HG02870 (cell line): ENCODE data around the gene MDH1B.

Experiments used
- ATAC-seq: cut with Tn5 transposase; IDR thresholded peaks from one replicate; pipeline ENCODE4 v1.9.1; 2021; ENCODE audit warnings: mild to moderate bottlenecking, moderate library complexity; ENCODE audit not compliant: unreplicated experiment

MDH1B gene

GRCh38 chr2:206698811-206699210, 66.3 kb downstream of the MDH1B start:
- no peak for ATAC-seq

- no peak for ATAC-seq
Measured at GRCh38 chr2:206696910-206697309, 68.2 kb downstream of the MDH1B start.

- ATAC-seq: no peak
Measured at GRCh38 chr2:206693399-206694137, 71.6 kb downstream of the MDH1B start.

GRCh38 chr2:206692971-206693370, 72.2 kb downstream of the MDH1B start:
- ATAC-seq: no peak

GRCh38 chr2:206688990-206689389, 76.1 kb downstream of the MDH1B start:
- ATAC-seq: no peak

- ATAC-seq: no peak
Measured at GRCh38 chr2:206688453-206688852, 76.7 kb downstream of the MDH1B start.
